Smooth muscle cell (in vitro differentiated cells): Measurements from ENCODE around the gene RNF32. TPM values are rescaled to one million over a fixed set of nuclear protein-coding genes. Genes with fewer than 3 reads are reported as not detected.
"Not testable (repeated sequence)": the region's sequence is repeated elsewhere in the genome, so short reads cannot be mapped to it uniquely, and the experiment has no call there.

Experiments
- DNase-seq: peaks from one replicate; lab custom pipeline; 2025; ENCODE audit not compliant: unreplicated experiment; lab: John Stamatoyannopoulos, UW
- H2AFZ ChIP-seq: fragments of 200-600 bp; sonication (generic); 2 replicates; pipeline ENCODE4 v1.6.0; 2016; ENCODE audit warnings: antibody characterized with exemption, low read depth, mild to moderate bottlenecking
- H3F3A ChIP-seq: fragments of 200-600 bp; sonication (generic); 2 replicates; pipeline ENCODE4 v1.6.0; 2017; ENCODE audit warnings: antibody characterized with exemption, low read depth
- H3K27ac ChIP-seq: fragments of 200-600 bp; sonication (generic); 2 replicates; pipeline ENCODE4 v1.5.1; 2016; ENCODE audit warnings: low read depth, mild to moderate bottlenecking
- H3K27me3 ChIP-seq: fragments of 200-600 bp; sonication (generic); 2 replicates; pipeline ENCODE4 v1.6.1; 2016; ENCODE audit warnings: low read depth, mild to moderate bottlenecking
- H3K36me3 ChIP-seq: fragments of 200-600 bp; sonication (generic); 2 replicates; pipeline ENCODE4 v1.5.1; 2016; ENCODE audit warnings: low read depth
- H3K4me1 ChIP-seq: fragments of 200-600 bp; sonication (generic); 2 replicates; pipeline ENCODE4 v1.5.1; 2016; ENCODE audit warnings: low read depth
- H3K4me2 ChIP-seq: fragments of 200-600 bp; sonication (generic); 2 replicates; pipeline ENCODE4 v1.6.0; 2016; ENCODE audit warnings: mild to moderate bottlenecking
- H3K4me3 ChIP-seq: fragments of 200-600 bp; sonication (generic); 2 replicates; pipeline ENCODE4 v1.5.1; 2016; ENCODE audit warnings: mild to moderate bottlenecking
- H3K79me2 ChIP-seq: fragments of 200-600 bp; sonication (generic); 2 replicates; pipeline ENCODE4 v1.6.0; 2016; ENCODE audit warnings: low read depth, mild to moderate bottlenecking
- H3K9ac ChIP-seq: fragments of 200-600 bp; sonication (generic); 2 replicates; pipeline ENCODE4 v1.6.0; 2016; ENCODE audit warnings: low read depth
- H3K9me3 ChIP-seq: fragments of 200-600 bp; sonication (generic); replicated peaks from 2 replicates; pipeline ENCODE4 v1.5.1; 2016; ENCODE audit warnings: low read depth
- H4K20me1 ChIP-seq: fragments of 200-600 bp; sonication (generic); 2 replicates; pipeline ENCODE4 v1.6.0; 2016; ENCODE audit warnings: low read depth
- WGBS: methylation state at CpG from one replicate; pipeline ENCODE4 v1.1.7; 2016; ENCODE audit warnings: low lambda C conversion rate; 5-methylcytosine and 5-hydroxymethylcytosine counted together
- polyA plus RNA-seq: library from polyadenylated mRNA; unstranded; fragments of >200 nt; fragmentation: Nextera tagmentation; extraction: Ambion mirVana; gene quantifications from 2 replicates; pipeline ENCODE4 v1.2.1, GENCODE V29; 2016
- total RNA-seq: library from RNA; depleted of rRNA; stranded (reverse); fragments of >200 nt; gene quantifications from 2 replicates; pipeline ENCODE4 v1.2.3, GENCODE V29; 2014
- TF ChIP-seq, protein P1 (sequence below): fragments of 200-600 bp; sonication (generic); IDR thresholded peaks from 2 replicates; pipeline ENCODE4 v1.5.1; 2017; ENCODE audit warnings: borderline replicate concordance, mild to moderate bottlenecking, antibody characterized with exemption; ENCODE audit not compliant: insufficient read depth, poor library complexity, severe bottlenecking

RNF32 gene
- total and polyA plus RNA-seq, 2 experiments from 2014 or later = 0.63 to 4.3 TPM

DNA sequence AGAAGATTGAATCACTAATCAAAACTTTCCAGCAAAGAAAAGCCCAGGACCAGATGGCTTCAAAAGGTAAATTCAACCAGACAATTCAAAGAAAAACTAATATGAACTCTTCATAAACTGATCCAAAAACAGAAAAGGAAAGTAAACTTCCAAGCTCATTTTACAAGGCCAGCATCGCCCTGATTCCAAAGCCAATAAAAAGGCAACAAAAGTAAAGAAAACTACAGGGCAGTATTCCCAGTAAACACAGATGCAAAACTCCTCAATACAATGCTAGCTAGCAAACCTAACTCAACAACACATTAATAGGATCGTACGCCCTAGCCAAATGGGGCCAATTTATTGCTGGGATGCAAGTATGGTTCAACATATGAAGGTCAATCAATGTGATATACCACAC lies 53.1 kb downstream of the RNF32 start:
- Histone ChIP-seq H3K9me3 (no peaks in the 10 kb centered on the region), H2AFZ (no peak overlapping the region), H3K4me3 (no peak overlapping the region), H3K79me2 (no peaks in the 10 kb centered on the region), H3K36me3 (no peaks in the 10 kb centered on the region), H3K4me1 (no peaks in the 10 kb centered on the region), H3K27ac (no peak overlapping the region), H4K20me1 (no peaks in the 10 kb centered on the region), H3K9ac (no peak overlapping the region), H3K27me3 (no peaks in the 10 kb centered on the region), H3F3A (no peaks in the 10 kb centered on the region), H3K4me2 (no peak overlapping the region)
- DNase-seq = no peak
- WGBS = 94% methylated on average over 3 of the region's 3 CpGs
- TF ChIP-seq, protein P1, sequence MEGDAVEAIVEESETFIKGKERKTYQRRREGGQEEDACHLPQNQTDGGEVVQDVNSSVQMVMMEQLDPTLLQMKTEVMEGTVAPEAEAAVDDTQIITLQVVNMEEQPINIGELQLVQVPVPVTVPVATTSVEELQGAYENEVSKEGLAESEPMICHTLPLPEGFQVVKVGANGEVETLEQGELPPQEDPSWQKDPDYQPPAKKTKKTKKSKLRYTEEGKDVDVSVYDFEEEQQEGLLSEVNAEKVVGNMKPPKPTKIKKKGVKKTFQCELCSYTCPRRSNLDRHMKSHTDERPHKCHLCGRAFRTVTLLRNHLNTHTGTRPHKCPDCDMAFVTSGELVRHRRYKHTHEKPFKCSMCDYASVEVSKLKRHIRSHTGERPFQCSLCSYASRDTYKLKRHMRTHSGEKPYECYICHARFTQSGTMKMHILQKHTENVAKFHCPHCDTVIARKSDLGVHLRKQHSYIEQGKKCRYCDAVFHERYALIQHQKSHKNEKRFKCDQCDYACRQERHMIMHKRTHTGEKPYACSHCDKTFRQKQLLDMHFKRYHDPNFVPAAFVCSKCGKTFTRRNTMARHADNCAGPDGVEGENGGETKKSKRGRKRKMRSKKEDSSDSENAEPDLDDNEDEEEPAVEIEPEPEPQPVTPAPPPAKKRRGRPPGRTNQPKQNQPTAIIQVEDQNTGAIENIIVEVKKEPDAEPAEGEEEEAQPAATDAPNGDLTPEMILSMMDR = no peak

DNA sequence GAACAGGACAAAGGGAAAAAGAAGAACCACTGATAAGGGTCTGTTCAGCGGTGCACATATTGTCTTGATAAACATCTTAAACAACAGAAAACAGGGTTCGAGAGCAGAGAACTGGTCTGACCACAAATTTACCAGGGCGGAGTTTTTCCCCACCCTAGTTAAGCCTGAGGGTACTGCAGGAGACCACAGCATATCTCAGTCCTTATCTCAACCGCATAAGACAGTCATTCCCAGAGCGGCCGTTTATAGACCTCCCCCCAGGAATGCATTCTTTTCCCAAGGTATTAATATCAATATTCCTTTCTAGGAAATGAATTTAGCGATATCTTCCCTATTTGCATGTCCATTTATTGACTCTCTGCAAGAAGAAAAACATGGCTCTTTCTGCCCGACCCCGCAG lies 56.7 kb downstream of the RNF32 start:
- H3K4me3 ChIP-seq, H3F3A ChIP-seq, H3K27me3 ChIP-seq, H3K27ac ChIP-seq, H4K20me1 ChIP-seq, H3K36me3 ChIP-seq, H2AFZ ChIP-seq, H3K79me2 ChIP-seq, H3K9ac ChIP-seq, H3K4me2 ChIP-seq, DNase-seq, H3K4me1 ChIP-seq, H3K9me3 ChIP-seq: not testable (repeated sequence)
- 97% methylated on average over 9 of the region's 9 CpGs for WGBS

- not testable (repeated sequence) for H3K36me3 ChIP-seq, H3K4me2 ChIP-seq
- WGBS = 95% methylated on average over 4 of the region's 4 CpGs
Observed at GRCh38 chr7:156698512-156698911, 57.9 kb downstream of the RNF32 start.

DNA sequence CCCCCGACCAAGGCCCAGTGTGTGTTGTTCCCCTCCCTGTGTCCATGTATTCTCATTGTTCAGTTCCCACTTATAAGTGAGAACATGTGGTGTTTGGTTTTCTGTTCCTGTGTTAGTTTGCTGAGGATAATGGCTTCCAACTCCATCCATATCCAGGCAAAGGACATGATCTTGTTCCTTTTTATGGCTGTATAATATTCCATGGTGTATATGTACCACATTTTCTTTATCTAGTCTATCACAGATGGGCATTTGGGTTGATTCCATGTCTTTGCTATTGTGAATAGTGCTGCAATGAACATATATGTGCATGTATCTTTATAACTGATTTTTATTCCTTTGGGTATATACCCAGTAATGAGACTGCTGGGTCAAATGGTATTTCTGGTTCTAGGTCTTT lies 61.2 kb downstream of the RNF32 start:
- WGBS = 89% methylated on average over 1 of the region's 1 CpG

More at GRCh38 chr7:156698512-156698911, 57.9 kb downstream of the RNF32 start:
- H3K4me3 ChIP-seq, H3K4me1 ChIP-seq, H3K27ac ChIP-seq, H3F3A ChIP-seq, H3K9me3 ChIP-seq, H3K27me3 ChIP-seq, H3K79me2 ChIP-seq, H4K20me1 ChIP-seq, H3K9ac ChIP-seq, DNase-seq, H2AFZ ChIP-seq: not testable (repeated sequence)

DNA sequence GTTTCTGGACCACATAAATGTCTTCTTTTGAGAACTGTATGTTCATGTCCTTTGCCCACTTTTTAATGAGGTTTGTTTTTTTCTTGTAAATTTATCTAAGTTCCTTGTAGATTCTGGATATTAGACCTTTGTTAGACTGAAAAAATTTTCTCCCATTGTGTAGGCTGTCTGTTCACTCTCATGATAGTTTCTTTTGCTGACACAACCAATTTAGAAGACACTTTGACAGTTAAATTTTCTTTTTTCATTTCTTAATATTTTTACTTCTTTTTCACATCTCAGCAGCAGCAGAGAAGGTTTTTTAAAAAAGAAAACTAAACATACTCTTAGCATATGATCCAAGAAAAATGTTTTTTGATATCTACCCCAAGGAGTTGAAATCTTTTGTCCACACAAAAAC lies 61.8 kb downstream of the RNF32 start:
- no peak for DNase-seq
- H2AFZ ChIP-seq = no peak overlapping the region
- no peaks in the 10 kb centered on the region for H3K79me2 ChIP-seq
- H3K36me3 ChIP-seq = no peaks in the 10 kb centered on the region
- no peaks in the 10 kb centered on the region for H4K20me1 ChIP-seq
- no peak overlapping the region for H3K9ac ChIP-seq
- no peaks in the 10 kb centered on the region for H3K4me1 ChIP-seq
- H3K27me3 ChIP-seq = no peaks in the 10 kb centered on the region
- no peak overlapping the region for H3K4me3 ChIP-seq
- H3K9me3 ChIP-seq = no peaks in the 10 kb centered on the region
- TF ChIP-seq, protein P1 = no peak
- no peak overlapping the region for H3K27ac ChIP-seq
- no peak overlapping the region for H3K4me2 ChIP-seq
- no peaks in the 10 kb centered on the region for H3F3A ChIP-seq

More for the DNA sequence above, 61.2 kb downstream of the RNF32 start:
- H3K9ac ChIP-seq, H3F3A ChIP-seq, H3K9me3 ChIP-seq, H2AFZ ChIP-seq, H3K4me2 ChIP-seq, H4K20me1 ChIP-seq, H3K4me1 ChIP-seq, H3K27me3 ChIP-seq, H3K79me2 ChIP-seq, H3K4me3 ChIP-seq, H3K27ac ChIP-seq, DNase-seq, H3K36me3 ChIP-seq: not testable (repeated sequence)
